Mammary epithelial cell (primary cell): ENCODE measurements around the gene C3orf18.

Source experiments
- CTCF ChIP-seq, 2 donors: IDR thresholded peaks in 1 of 2; conservative IDR thresholded peaks in 1 of 2; 2 replicates each; pipeline ENCODE4 v1.5.1; 2011 to 2012; ENCODE audit warnings: inconsistent platforms in 2 of 2, low read length in 2 of 2, mild to moderate bottlenecking in 2 of 2, control low read depth in 1 of 2, low read depth in 1 of 2; ENCODE audit not compliant: insufficient read depth in 1 of 2; ENCODE audit errors: extremely low read depth in 1 of 2
- EZH2 ChIP-seq: IDR thresholded peaks from 2 replicates; pipeline ENCODE4 v1.6.1; 2012; ENCODE audit warnings: low read length, inconsistent platforms, borderline replicate concordance

GRCh38 chr3:50599716-50600118, 32.2 kb upstream of the C3orf18 start:
- TF ChIP-seq CTCF (conservative IDR thresholded peaks at IDR 0.05 in 1 of 2, IDR thresholded peaks at IDR 0.05 in 1 of 2; ENCODE audit: extremely low read depth in 1 of 2, insufficient read depth in 1 of 2, low read depth in 1 of 2, low read length in 2 of 2) (no peak), EZH2 (no peak)
